OCI-LY3 (cell line): ENCODE results near the gene CSTPP1.

ENCODE experiments used
- H2AFZ ChIP-seq: fragments of 200-600, 300-600 bp; shearing (Covaris generic); 2 replicates; pipeline ENCODE4 v1.6.0; 2014; ENCODE audit warnings: antibody characterized with exemption, low read depth, low read length
- H3K27ac ChIP-seq: fragments of 200-600, 300-600 bp; sonication (generic); 2 replicates; pipeline ENCODE4 v1.5.1; 2014; ENCODE audit warnings: mild to moderate bottlenecking, low read length, moderate library complexity, mixed read lengths
- H3K27me3 ChIP-seq: fragments of 200-600, 300-600 bp; sonication (generic); 2 replicates; pipeline ENCODE4 v1.6.1; 2014; ENCODE audit warnings: low read depth, low read length, mixed read lengths
- H3K36me3 ChIP-seq: fragments of 200-600, 300-600 bp; sonication (generic); replicated peaks from 2 replicates; pipeline ENCODE3; 2014; ENCODE audit warnings: low read depth, low read length, mixed read lengths
- H3K4me1 ChIP-seq: fragments of 300-600, 200-600 bp; sonication (generic); 2 replicates; pipeline ENCODE4 v1.6.1; 2014; ENCODE audit warnings: low read length, mixed read lengths
- H3K4me2 ChIP-seq: fragments of 200-600, 300-600 bp; sonication (generic); 2 replicates; pipeline ENCODE4 v1.6.1; 2014; ENCODE audit warnings: low read length, mixed read lengths
- H3K4me3 ChIP-seq: fragments of 300-600, 200-600 bp; sonication (generic); 2 replicates; pipeline ENCODE4 v1.5.1; 2014; ENCODE audit warnings: antibody characterized with exemption, mild to moderate bottlenecking, low read length, moderate library complexity
- H3K79me2 ChIP-seq: fragments of 300-600, 200-600 bp; shearing (Covaris generic); 2 replicates; pipeline ENCODE4 v1.6.1; 2014; ENCODE audit warnings: mild to moderate bottlenecking, low read length, mixed read lengths
- H3K9ac ChIP-seq: fragments of 300-600, 200-600 bp; shearing (Covaris generic); 2 replicates; pipeline ENCODE4 v1.6.0; 2014; ENCODE audit warnings: mild to moderate bottlenecking, low read length, moderate library complexity
- H3K9me3 ChIP-seq: fragments of 200-600, 300-600 bp; shearing (Covaris generic); 2 replicates; pipeline ENCODE4 v1.6.1; 2014; ENCODE audit warnings: low read length, mixed read lengths; ENCODE audit not compliant: insufficient read depth
- H4K20me1 ChIP-seq: fragments of 200-600, 300-600 bp; sonication (generic); 2 replicates; pipeline ENCODE4 v1.6.1; 2016; ENCODE audit warnings: low read length, mixed read lengths; ENCODE audit not compliant: insufficient read depth
- EZH2phosphoT487 ChIP-seq: fragments of 200-600 bp; shearing (Covaris generic); IDR thresholded peaks from 2 replicates; pipeline ENCODE4 v1.6.1; 2018; ENCODE audit warnings: antibody characterized with exemption, mixed run types, low read depth
- TF ChIP-seq, protein P1 (sequence below): fragments of 200-600, 300-600 bp; sonication (generic); IDR thresholded peaks from 2 replicates; pipeline ENCODE4 v1.5.1; 2014; ENCODE audit warnings: antibody characterized with exemption, low read length, low read depth

The CSTPP1 gene

DNA sequence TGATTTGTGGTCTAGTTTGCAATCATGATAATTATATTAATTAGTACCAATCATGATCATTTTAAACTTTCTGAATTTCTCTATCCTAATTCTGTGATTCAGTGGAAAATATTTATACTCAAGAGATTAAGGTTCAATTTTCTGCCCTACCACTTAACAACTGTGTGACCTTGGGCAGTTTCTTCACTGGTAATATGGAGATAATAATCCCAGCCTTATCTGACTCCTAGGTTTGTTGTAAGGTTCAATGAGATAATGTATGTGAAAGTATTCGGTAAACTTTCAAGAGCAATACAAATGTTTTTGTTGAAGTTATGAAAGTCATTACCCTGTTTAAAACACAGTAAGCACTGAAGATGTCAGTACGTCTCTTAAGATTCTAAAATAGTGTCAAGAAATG is 36.3 kb downstream of the CSTPP1 start:
- no peak for TF ChIP-seq EZH2phosphoT487
- TF ChIP-seq, protein P1, sequence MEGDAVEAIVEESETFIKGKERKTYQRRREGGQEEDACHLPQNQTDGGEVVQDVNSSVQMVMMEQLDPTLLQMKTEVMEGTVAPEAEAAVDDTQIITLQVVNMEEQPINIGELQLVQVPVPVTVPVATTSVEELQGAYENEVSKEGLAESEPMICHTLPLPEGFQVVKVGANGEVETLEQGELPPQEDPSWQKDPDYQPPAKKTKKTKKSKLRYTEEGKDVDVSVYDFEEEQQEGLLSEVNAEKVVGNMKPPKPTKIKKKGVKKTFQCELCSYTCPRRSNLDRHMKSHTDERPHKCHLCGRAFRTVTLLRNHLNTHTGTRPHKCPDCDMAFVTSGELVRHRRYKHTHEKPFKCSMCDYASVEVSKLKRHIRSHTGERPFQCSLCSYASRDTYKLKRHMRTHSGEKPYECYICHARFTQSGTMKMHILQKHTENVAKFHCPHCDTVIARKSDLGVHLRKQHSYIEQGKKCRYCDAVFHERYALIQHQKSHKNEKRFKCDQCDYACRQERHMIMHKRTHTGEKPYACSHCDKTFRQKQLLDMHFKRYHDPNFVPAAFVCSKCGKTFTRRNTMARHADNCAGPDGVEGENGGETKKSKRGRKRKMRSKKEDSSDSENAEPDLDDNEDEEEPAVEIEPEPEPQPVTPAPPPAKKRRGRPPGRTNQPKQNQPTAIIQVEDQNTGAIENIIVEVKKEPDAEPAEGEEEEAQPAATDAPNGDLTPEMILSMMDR: no peak
- Histone ChIP-seq H4K20me1 (no peaks in the 10 kb centered on the region), H2AFZ (no peak overlapping the region), H3K4me3 (no peak overlapping the region), H3K27ac (no peak overlapping the region), H3K4me2 (no peak overlapping the region), H3K4me1 (peaks cover 20% of the 10 kb centered on the region), H3K36me3 (no peaks in the 10 kb centered on the region), H3K9me3 (no peaks in the 10 kb centered on the region), H3K79me2 (no peaks in the 10 kb centered on the region), H3K27me3 (no peaks in the 10 kb centered on the region), H3K9ac (no peak overlapping the region)

GRCh38 chr11:46976182-46976854 is 39.8 kb downstream of the CSTPP1 start:
- no peak for TF ChIP-seq EZH2phosphoT487
- TF ChIP-seq, protein P1: no peak
- Histone ChIP-seq H3K4me2 (peak overlapping the region; percentile 48), H3K27me3 (no peaks in the 10 kb centered on the region), H2AFZ (no peak overlapping the region), H3K27ac (no peak overlapping the region), H3K4me1 (peaks cover 24% of the 10 kb centered on the region), H3K9ac (no peak overlapping the region), H3K9me3 (no peaks in the 10 kb centered on the region), H3K4me3 (peak overlapping the region; percentile 15; the same call in 1 of the 2 replicates), H4K20me1 (no peaks in the 10 kb centered on the region), H3K36me3 (no peaks in the 10 kb centered on the region), H3K79me2 (no peaks in the 10 kb centered on the region)

DNA sequence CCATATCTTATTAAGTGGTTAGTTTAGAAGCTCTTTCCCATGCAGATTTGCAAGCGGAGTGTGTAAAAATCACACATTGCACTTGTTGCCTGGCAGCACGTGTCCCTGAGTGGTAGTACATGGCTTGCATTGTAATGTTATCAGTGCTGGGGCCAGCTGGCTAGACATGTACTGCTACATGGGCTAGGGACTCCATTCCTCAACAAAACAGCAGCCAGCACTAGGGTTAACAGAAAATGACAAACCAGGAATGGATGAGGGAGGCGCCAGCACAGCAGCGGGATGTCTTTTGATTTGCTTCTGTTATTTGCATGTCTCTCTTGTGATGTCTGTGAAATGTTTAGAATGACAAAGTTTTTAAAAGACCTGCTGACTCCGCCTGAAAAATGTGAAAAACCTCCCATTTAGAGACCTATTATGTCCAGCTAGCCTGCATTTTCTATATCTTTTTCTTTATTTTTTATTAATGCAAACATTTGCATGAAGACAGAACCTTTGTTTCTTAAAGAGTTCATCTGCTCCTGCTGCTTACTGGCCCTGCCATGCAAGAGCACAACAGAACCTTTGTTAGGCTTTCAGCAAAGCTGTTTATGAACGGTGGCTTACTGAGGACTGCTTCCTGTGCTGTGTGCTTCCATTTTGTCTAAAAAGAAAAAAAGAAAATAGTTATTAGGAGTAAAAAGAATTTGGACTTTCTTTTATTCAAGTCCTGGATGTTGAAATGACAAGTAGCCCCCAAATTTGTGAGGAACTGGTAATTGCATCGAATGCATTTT is 40.7 kb downstream of the CSTPP1 start:
- Histone ChIP-seq H3K27me3 (no peaks in the 10 kb centered on the region), H3K4me3 (no peak overlapping the region), H3K9me3 (no peaks in the 10 kb centered on the region), H2AFZ (no peak overlapping the region), H4K20me1 (no peaks in the 10 kb centered on the region), H3K9ac (no peak overlapping the region), H3K4me2 (no peak overlapping the region), H3K79me2 (no peaks in the 10 kb centered on the region), H3K4me1 (peaks cover 28% of the 10 kb centered on the region), H3K27ac (no peak overlapping the region), H3K36me3 (no peaks in the 10 kb centered on the region)
- TF ChIP-seq, protein P1: no peak
- no peak for TF ChIP-seq EZH2phosphoT487

- no peaks in the 10 kb centered on the region for H4K20me1 ChIP-seq
- no peak overlapping the region for H2AFZ ChIP-seq
- no peaks in the 10 kb centered on the region for H3K36me3 ChIP-seq
- H3K79me2 ChIP-seq: no peaks in the 10 kb centered on the region
- H3K27ac ChIP-seq: no peak overlapping the region
- H3K4me3 ChIP-seq: no peak overlapping the region
- H3K4me1 ChIP-seq: peaks cover 28% of the 10 kb centered on the region
- no peak for TF ChIP-seq EZH2phosphoT487
- TF ChIP-seq, protein P1: no peak
- H3K9me3 ChIP-seq: no peaks in the 10 kb centered on the region
- H3K27me3 ChIP-seq: no peaks in the 10 kb centered on the region
- no peak overlapping the region for H3K9ac ChIP-seq
- no peak overlapping the region for H3K4me2 ChIP-seq
These were observed 41.5 kb downstream of the CSTPP1 start for GRCh38 chr11:46978005-46978491.
